Activated CD4-positive, alpha-beta T cell treated with anti-CD3 and anti-CD28 coated beads, Interleukin-2, amount 50 U/mL, for 16 hours (primary cell): ENCODE measurements around the gene GIT2.
A peak's percentile ranks its signal among the peaks of the same experiment; 100 is the strongest.

Source experiments
- DNase-seq: peaks from one replicate; pipeline ENCODE4 v3.0.0-alpha.2; 2020

GIT2 gene

DNA sequence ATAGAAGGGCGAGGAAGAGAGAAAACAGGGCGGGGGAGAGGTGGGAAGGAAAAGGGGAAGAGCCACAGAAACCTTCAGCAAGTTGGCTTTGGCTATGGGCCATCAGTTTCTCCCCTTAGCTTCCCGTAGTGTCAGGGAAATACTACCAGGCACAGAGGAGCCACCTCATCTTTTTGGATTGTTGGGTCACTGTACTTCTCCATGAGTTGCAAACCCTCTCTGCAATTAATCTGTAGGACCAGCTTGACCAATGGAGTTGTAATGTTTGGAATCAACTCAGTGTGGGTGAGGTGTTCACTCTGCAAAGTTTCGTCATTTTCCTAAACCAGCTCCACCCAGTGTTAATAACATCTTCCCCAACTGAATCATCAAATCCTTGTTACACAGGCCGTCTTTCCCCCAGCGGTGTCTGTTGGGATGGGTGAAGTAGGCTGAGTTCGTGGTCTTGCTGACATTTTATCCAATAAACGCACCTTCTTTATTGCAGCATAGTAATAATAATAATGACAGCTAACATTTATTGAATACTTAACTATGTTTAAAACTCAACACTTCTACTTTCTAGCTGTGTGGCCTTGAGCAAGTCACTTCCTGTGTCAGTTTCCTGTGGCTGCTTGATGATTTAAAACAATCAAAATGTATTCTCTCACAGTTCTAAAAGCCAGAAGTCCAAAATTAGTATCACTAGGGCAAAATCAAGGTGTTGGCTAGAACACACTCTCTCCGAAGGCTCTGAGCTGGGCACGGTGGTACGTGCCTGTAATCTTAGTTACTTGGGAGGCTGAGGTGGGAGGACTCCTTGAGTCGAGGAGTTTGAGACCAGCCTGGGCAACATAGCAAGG is 107.8 kb downstream of the GIT2 start:
- DNase-seq, result peak; percentile 82

DNA sequence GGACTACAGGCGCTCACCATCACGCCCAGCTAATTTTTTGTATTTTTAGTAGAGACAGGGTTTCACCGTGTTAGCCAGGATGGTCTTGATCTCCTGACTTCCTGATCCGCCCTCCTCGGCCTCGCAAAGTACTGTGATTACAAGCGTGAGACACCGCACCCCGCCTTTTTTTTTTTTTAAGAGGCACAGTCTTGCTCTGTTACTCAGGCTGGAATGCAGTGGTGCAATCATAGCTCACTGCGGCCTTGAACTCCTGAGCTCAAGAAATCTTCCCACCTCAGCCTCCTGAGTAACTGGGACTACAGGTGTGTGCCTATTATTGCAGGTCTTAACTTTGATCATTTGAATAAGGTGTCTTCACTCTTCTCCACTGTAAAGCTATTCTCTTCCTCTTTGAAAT is 110.6 kb downstream of the GIT2 start:
- DNase-seq, result no peak

DNA sequence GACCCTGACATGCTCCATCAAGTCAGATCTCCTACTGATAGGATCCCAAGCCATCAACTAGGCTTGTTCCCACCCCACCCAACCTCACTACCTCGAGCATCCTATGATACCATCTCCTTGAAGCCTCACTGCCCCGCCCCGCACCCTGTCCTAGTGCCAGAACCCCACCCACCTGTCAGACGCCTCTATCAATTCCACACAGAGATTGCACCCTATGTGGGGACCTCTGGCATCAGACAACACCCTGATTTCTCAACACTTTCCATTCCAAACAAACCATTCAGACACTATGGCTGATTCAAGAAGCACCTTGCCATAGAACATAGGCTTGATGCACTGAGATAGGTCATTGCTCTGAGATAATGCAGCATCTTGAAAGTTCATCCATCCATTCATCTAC is 112.7 kb downstream of the GIT2 start:
- DNase-seq, result no peak

DNA sequence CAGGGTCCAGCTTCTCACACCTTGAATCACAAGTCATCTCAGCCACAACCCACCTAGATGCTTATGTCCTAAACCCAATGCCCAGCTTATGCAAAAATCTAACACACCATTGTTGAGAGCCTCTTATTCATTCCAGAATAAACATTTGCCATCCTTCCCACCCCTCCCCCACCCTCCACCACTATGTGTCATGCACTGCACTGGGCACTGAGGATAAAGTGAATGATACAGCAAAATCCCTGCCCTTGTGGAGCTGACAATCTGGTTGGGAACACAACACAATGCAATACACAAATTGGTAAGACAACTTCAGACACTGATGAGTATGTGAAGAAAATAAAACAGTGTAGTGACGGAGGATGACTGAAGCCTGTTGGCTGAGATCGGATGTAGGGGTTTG is 114.4 kb downstream of the GIT2 start:
- no peak for DNase-seq

DNA sequence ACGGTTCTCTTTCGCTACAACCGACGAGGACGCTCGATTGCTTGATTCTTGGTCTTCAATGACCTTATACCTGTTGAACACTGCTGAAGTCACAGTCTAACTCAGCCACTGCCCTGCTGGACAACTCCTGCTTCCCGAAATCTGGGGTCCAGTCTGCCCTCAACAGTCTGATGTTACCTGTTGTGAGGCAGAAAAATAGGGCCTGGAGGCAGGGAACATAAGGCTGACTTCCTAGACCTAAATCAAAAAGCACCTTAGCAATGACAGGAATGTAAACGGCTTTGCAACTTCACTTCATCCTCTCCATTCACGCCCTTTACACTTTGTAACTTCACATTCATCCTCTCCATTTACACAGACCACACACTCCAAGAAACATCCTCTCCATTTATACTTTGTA is 115.2 kb downstream of the GIT2 start:
- DNase-seq, result no peak

DNA sequence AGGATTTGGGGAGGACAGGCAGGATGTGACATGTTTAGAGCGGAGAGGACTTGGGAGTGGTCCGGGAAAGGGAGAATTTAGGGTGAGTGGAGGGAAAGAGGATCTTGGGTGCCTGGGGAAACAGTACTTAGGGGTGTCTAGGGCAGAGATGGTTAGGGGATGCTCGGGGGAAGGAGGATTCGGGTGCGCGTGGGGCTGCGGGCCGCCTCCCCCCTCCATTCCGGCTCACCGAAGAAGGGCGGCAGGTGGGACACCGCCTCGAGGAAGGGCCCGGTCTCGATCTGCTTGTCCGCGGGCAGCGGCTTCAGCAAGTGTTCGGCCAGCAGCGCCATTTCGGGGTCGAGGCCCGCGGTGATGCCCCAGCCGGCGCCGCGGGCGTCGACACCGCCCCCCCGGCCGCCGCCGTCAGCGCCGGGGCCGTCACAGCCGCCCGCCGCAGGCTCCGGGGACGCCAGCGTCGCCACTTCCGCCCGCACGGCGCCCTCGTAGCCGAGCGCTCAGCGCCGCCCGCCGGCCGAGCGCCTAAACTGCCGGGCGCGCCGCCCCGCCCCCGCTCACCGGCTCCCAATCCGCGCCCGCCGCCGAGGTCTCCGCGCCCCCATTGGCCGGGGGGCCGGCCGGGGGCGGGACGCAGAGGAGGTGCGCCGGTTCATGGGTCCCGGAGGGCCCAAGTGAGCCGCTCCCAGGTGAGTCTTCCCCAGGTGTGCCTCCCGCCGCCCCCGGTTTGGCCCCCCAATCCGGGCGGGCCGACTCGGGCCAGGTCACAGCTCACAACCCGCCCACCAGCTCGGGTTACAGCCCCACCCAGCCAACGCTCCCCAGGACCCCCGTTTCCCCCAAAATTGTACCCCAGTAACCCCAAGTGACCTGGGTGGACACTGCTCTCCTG is 115.9 kb downstream of the GIT2 start, which contains the start of gene GLTP:
TSS of gene GLTP (minus strand) at position 499 of the 889 bp plus-strand sequence. CDS start at position 332, 167 bp downstream.
- DNase-seq, result peak; percentile 89
